Measurements from ENCODE around the gene AFF3.

AFF3 gene

DNA sequence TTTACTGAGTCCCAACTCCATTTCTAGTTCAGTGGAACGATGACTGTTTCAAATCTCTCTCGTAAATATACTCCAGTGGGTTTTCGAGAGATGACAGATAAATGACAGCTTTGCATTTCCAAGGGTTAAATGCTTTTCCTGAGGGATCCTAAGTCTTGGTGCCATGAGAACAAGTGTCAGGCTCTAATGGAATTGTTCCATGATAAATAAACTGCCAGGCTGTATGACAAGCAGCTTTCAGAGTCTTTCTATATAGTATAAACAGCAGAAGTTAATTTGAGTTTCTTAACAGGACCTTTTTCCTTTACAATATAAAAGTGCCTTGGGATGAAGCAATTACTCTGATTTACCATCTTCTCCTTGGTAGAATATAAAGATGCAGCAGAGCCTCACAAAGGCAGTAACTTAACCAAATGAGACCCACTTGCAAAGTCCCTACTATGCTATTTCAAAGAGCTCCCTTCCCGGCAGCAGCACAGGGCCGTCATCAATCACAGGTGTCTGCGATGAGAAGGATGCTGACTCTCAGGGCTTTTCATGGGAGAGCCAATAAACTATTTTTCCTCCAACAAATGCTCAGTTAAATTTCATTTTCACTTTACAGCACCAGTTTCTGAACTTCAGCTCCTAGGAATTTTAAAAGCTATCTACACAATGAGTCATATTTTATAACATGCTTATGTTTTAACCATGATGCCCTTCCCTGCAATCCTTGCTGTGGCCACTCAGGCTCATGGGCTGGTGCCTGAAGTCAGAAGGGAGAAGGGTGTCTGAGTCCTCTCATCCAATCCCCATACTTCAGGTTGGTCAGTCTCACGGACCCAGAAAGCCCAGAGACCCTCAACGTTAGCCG lies 123.8 kb downstream of the AFF3 start:
- TF ChIP-seq ZFX (IDR thresholded peaks at IDR 0.05; ENCODE audit: borderline replicate concordance), result no peak
- TF ChIP-seq, protein P1, sequence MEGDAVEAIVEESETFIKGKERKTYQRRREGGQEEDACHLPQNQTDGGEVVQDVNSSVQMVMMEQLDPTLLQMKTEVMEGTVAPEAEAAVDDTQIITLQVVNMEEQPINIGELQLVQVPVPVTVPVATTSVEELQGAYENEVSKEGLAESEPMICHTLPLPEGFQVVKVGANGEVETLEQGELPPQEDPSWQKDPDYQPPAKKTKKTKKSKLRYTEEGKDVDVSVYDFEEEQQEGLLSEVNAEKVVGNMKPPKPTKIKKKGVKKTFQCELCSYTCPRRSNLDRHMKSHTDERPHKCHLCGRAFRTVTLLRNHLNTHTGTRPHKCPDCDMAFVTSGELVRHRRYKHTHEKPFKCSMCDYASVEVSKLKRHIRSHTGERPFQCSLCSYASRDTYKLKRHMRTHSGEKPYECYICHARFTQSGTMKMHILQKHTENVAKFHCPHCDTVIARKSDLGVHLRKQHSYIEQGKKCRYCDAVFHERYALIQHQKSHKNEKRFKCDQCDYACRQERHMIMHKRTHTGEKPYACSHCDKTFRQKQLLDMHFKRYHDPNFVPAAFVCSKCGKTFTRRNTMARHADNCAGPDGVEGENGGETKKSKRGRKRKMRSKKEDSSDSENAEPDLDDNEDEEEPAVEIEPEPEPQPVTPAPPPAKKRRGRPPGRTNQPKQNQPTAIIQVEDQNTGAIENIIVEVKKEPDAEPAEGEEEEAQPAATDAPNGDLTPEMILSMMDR (IDR thresholded peaks at IDR 0.05), result no peak
- H3K27ac ChIP-seq, result peak overlapping the region; percentile 61

DNA sequence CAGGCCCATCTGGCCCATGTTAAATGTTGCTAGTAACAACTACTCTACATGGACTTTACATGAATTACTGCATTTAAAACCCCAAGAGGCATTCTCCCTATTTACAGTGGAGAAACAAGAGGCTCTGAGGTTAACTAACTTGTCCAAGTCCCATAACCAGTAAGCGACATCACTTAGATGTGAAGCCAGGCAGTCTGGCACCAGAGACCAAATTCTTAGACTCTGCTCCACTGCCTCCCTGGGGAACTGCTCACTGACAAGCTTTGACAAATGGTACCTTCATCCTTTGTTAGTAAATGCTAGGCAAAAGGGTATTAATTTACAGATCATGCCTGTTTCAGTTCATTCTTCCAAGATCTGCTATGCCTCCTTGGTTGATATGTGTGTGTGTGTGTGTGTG lies 124.8 kb downstream of the AFF3 start:
- TF ChIP-seq, protein P1 (IDR thresholded peaks at IDR 0.05), result no peak
- no peak for TF ChIP-seq ZFX (IDR thresholded peaks at IDR 0.05; ENCODE audit: borderline replicate concordance)
- H3K27ac ChIP-seq, result peak overlapping the region; percentile 61

DNA sequence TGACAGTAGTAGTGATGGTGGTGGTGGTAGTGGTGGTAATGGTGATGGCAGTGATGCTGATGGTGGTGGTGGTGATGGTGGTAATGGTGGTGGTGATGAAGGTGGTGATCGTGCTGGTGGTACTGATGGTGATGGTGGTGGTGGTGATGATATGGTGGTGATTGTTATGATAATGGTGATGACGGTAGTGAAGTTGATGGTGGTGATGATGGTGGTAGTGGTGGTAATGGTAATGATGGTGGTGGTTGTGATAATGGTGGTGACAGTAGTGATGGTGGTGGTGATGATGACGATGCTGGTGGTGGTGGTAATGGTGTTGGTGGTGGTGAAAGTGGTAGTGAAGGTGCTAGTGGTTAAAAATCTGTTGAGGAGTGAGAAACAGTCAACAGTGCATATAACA lies 125.6 kb downstream of the AFF3 start:
- H3K27ac ChIP-seq, result peak overlapping the region; percentile 61
- TF ChIP-seq ZFX (IDR thresholded peaks at IDR 0.05; ENCODE audit: borderline replicate concordance), result no peak
- TF ChIP-seq, protein P1 (IDR thresholded peaks at IDR 0.05), result no peak

DNA sequence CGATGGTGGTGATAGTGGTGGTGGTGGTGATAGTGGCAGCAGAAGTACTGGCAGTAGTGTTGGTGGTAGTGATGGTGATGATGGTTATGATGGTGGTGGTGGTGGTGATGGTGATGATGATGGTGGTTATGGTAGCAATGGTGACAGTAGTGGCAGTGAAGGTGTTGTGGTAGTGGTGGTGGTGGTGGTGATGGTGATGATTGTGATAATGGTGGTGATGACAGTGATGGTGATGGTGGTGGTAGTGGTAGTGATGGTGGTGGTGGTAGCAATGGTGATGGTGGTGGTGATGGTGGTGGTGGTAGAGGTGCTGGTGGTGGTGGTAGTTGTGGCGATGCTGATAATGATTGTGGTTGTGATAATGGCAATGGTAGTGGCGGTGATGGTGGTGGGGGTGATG lies 126.5 kb downstream of the AFF3 start:
- no peak for TF ChIP-seq ZFX (IDR thresholded peaks at IDR 0.05; ENCODE audit: borderline replicate concordance)
- TF ChIP-seq, protein P1 (IDR thresholded peaks at IDR 0.05), result no peak
- peak overlapping the region; percentile 98 for H3K27ac ChIP-seq

DNA sequence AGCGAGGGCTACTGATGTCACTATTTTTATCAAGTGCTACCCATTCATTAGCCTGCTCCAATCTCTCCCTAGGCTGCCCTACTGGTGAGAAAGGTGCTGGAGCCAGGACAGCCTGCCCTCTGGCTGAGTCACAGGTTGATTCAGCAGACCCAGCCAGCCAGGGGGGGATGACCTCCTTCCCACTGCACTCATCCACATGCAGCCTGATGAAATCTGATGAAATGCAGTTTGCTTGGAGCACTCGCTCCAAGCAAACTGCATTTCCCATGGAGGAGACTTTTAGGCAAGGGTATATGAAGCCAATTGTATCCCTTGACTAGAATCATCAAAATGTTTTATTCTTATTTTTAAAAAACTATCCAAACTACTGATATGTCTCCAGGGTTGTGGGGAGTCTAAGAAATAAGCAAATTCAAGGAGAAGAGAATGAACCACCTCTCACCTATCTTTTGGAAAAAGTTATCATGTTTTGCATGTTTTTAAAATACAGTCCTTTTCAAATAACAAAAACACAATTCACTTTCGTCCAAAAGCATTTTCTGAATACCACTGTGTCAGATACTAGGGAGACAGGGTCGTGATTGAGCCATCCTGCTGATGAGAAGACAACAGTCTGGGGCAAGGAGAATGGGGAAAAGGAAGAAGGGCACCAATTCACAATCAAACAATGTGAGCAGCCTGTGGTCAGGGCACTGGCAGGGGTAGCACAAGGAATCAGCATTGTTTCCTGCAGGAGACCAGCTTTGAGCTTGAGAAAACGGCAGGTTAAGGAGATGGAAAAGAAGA lies 128.3 kb downstream of the AFF3 start:
- TF ChIP-seq, protein P1 (IDR thresholded peaks at IDR 0.05), result no peak; the same call in 1 of the 2 replicates
- no peak for TF ChIP-seq ZFX (IDR thresholded peaks at IDR 0.05; ENCODE audit: borderline replicate concordance)
- H3K27ac ChIP-seq, result peak overlapping the region; percentile 98

DNA sequence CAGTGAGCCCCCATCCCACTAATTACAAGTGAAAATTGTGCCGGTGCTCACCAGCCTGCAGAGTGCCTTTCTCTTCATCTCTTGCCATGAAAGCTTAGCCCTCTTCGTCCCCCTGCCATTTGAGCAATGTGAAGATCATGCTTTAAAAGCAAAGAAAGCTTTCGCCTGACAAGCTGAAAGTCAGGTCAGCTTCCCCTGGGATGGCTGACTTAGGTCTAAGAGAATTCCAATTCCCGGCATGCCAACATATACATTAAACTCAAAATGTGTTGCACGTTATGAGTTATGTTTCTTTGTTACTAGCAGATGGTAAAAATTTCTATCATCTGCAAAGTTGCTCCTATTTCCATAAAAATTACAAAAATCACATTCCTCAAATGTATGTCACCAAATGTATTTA lies 129.8 kb downstream of the AFF3 start:
- peak overlapping the region; percentile 98 for H3K27ac ChIP-seq
- TF ChIP-seq, protein P1 (IDR thresholded peaks at IDR 0.05), result no peak
- TF ChIP-seq ZFX (IDR thresholded peaks at IDR 0.05; ENCODE audit: borderline replicate concordance), result no peak

Data from 22Rv1 (cell line).